Transverse colon (tissue), 4 donors: ENCODE measurements around the gene ACOT6. TPM values are rescaled to one million over a fixed set of nuclear protein-coding genes. Genes with fewer than 3 reads are reported as not detected.

Experiments used
- DNase-seq: peaks from one replicate; pipeline ENCODE4 v3.0.0-alpha.2; 2019
- H3K27ac ChIP-seq, 4 donors: fragments of 200-600 bp; sonication (generic); 2 replicates each; pipeline ENCODE4 v1.5.1; 2016 to 2018; ENCODE audit warnings: inconsistent platforms in 4 of 4
- H3K27me3 ChIP-seq: fragments of 200-600 bp; sonication (generic); 2 replicates; pipeline ENCODE4 v1.5.1; 2017; ENCODE audit warnings: inconsistent platforms
- H3K36me3 ChIP-seq, 4 donors: fragments of 200-600 bp; sonication (generic); 2 replicates each; pipeline ENCODE4 v1.5.1; 2017 to 2019; ENCODE audit warnings: inconsistent platforms in 4 of 4
- H3K4me1 ChIP-seq, 4 donors: fragments of 200-600 bp; sonication (generic); 2 replicates each; pipeline ENCODE4 v1.5.1; 2017 to 2020; ENCODE audit warnings: inconsistent platforms in 4 of 4
- H3K4me3 ChIP-seq, 4 donors: fragments of 200-600 bp; sonication (generic); 1 replicate in 1 of 4; 2 replicates in 3 of 4; pipeline versions ENCODE4 v1.5.1 to v1.6.1; 2017 to 2019; ENCODE audit warnings: inconsistent platforms in 4 of 4
- H3K9me3 ChIP-seq, 2 donors: fragments of 200-600 bp; sonication (generic); 2 replicates each; pipeline ENCODE4 v1.5.1; 2017 to 2019; ENCODE audit warnings: inconsistent platforms in 2 of 2
- CTCF ChIP-seq, 5 experiments: fragments of 200-600 bp in 3 of 5; fragments of 450-650 bp in 2 of 5; sonication (generic) in 3 of 5; IDR thresholded peaks; 1 replicate in 2 of 5; 2 replicates in 3 of 5; pipeline ENCODE4 v1.5.1; 2016 to 2017; ENCODE audit warnings: antibody characterized with exemption in 5 of 5, inconsistent platforms in 3 of 5, mild to moderate bottlenecking in 2 of 5, moderate library complexity in 1 of 5
- EP300 ChIP-seq: sonication (generic); formaldehyde crosslinking; IDR thresholded peaks from one replicate; pipeline ENCODE4 v1.6.1; 2017; ENCODE audit warnings: antibody characterized with exemption, low read depth
- POLR2A ChIP-seq: fragments of 450-650 bp; IDR thresholded peaks from one replicate; pipeline ENCODE4 v1.6.1; 2016; ENCODE audit warnings: antibody characterized with exemption, mild to moderate bottlenecking, moderate library complexity
- POLR2AphosphoS5 ChIP-seq, 3 donors: sonication (generic); formaldehyde crosslinking; IDR thresholded peaks; one replicate each; pipeline ENCODE4 v1.6.1; 2016; ENCODE audit warnings: antibody characterized with exemption in 3 of 3
- WGBS, 2 donors: methylation state at CpG; one replicate each; pipeline ENCODE4 v1.1.5; 2018; ENCODE audit warnings: low coverage in 1 of 2; 5-methylcytosine and 5-hydroxymethylcytosine counted together
- in situ Hi-C, 4 donors: fragments of 200-750 bp; cut with MboI; loops; one replicate each; pipeline versions ENCODE4 v1.15.0 to v1.15.1; 2017; ENCODE audit warnings: low sequenced_read_pairs in 3 of 4, low pct_ligation_motif_present in 1 of 4, low pct_unique_long_range_greater_than_20kb in 1 of 4
- intact Hi-C: fragments of 100-400 bp; cut with DNase I; formaldehyde crosslinking; loops from one replicate; pipeline ENCODE4 v1.15.1; 2023; ENCODE audit warnings: low total_unique reads
- total RNA-seq, 4 donors: library from RNA; depleted of rRNA; stranded (reverse); fragments of >200 nt; gene quantifications; one replicate each; pipeline ENCODE4 v1.1.0, GENCODE V29; 2016

The ACOT6 gene
- total RNA-seq, 4 donors from 2014 or later = not detected

- no peak for DNase-seq
- in situ Hi-C loops = loop anchor here in 1 of 4 donors (25.0 kb wide), 1 partner anchor 113 kb away; no protein-coding TSS in a partner anchor
- WGBS, 2 donors = 50% methylated on average over 1 of the region's 1 CpG
- no peak overlapping the region for H3K4me3 ChIP-seq
- no peak overlapping the region for H3K27ac ChIP-seq
- intact Hi-C loops = no loop called here
- no peaks in the 10 kb centered on the region for H3K36me3 ChIP-seq
- no peaks in the 10 kb centered on the region for H3K4me1 ChIP-seq
- no peaks in the 10 kb centered on the region for H3K9me3 ChIP-seq
- TF ChIP-seq EP300 (no peak), POLR2A (no peak), CTCF (IDR thresholded peaks at IDR 0.05) (no peak)
- H3K27me3 ChIP-seq = no peaks in the 10 kb centered on the region
These were observed 13.4 kb downstream of the ACOT6 start for GRCh38 chr14:73625706-73626105.

- no peak overlapping the region for H3K4me3 ChIP-seq
- H3K27ac ChIP-seq = no peak overlapping the region
- H3K36me3 ChIP-seq = no peaks in the 10 kb centered on the region
- 76% methylated on average over 2 of the region's 2 CpGs; no CpG with 5 or more reads in 1 of the 2 donors for WGBS, 2 donors
- intact Hi-C loops (no loop called here), in situ Hi-C loops (loop anchor here in 1 of 4 donors (25.0 kb wide), 1 partner anchor 115 kb away; no protein-coding TSS in a partner anchor)
- H3K4me1 ChIP-seq = no peaks in the 10 kb centered on the region
- H3K9me3 ChIP-seq = no peaks in the 10 kb centered on the region
- no peak for DNase-seq
- TF ChIP-seq POLR2A (no peak), POLR2AphosphoS5 (IDR thresholded peaks at IDR 0.05) (no peak), EP300 (no peak), CTCF (IDR thresholded peaks at IDR 0.05) (no peak)
- no peaks in the 10 kb centered on the region for H3K27me3 ChIP-seq
These were observed 14.8 kb downstream of the ACOT6 start for GRCh38 chr14:73627151-73627558.

GRCh38 chr14:73630009-73630780 lies 17.9 kb downstream of the ACOT6 start:
- Histone ChIP-seq H3K9me3 (no peaks in the 10 kb centered on the region), H3K4me1 (peaks cover 4 to 16% (median 11%) of the 10 kb centered on the region in 4 donors), H3K27ac (no peak overlapping the region), H3K36me3 (no peaks in the 10 kb centered on the region), H3K4me3 (no peak overlapping the region), H3K27me3 (no peaks in the 10 kb centered on the region)
- intact Hi-C loops (loop anchor here (5.0 kb wide), 1 partner anchor 123 kb away; no protein-coding TSS in a partner anchor), in situ Hi-C loops (loop anchor here (5.0 to 25.0 kb wide), 4 partner anchors 118 to 133 kb away; no protein-coding TSS in a partner anchor)
- TF ChIP-seq EP300 (no peak), POLR2AphosphoS5 (IDR thresholded peaks at IDR 0.05) (no peak), POLR2A (no peak), CTCF (IDR thresholded peaks at IDR 0.05) (no peak)
- WGBS, 2 donors = 89 to 93% methylated on average over 8 to 10 of the region's 10 CpGs
- DNase-seq = no peak

- H3K27ac ChIP-seq = peak overlapping the region; percentile 26 to 41 (median 30)
- DNase-seq = peak; percentile 69
- TF ChIP-seq CTCF (IDR thresholded peaks at IDR 0.05) = peak; percentile 84 to 96 (median 87)
- TF ChIP-seq EP300 = no peak
- 0 to 20% methylated on average over 4 to 30 of the region's 44 CpGs for WGBS, 2 donors
- H3K9me3 ChIP-seq = no peaks in the 10 kb centered on the region
- H3K4me1 ChIP-seq = peaks cover 4 to 16% (median 11%) of the 10 kb centered on the region in 4 donors
- intact Hi-C loops (loop anchor here (5.0 kb wide), 1 partner anchor 126 kb away; no protein-coding TSS in a partner anchor), in situ Hi-C loops (loop anchor here (5.0 to 25.0 kb wide), 4 partner anchors 121 to 136 kb away; no protein-coding TSS in a partner anchor)
- no peaks in the 10 kb centered on the region for H3K27me3 ChIP-seq
- no peaks in the 10 kb centered on the region for H3K36me3 ChIP-seq
- peak overlapping the region; percentile 13 to 74 (median 48) for H3K4me3 ChIP-seq
These were observed 21.0 kb downstream of the ACOT6 start for GRCh38 chr14:73633116-73634010.
